CD4-positive, alpha-beta T cell treated with Interleukin-4 for 1 hour (primary cell): ENCODE measurements around the gene MAGT1.
"Not testable (repeated sequence)": the region's sequence is repeated elsewhere in the genome, so short reads cannot be mapped to it uniquely, and the experiment has no call there.

Source experiments
- DNase-seq, 2 donors: peaks; one replicate each; pipeline ENCODE4 v3.0.0-alpha.2; 2020 to 2022

MAGT1 gene

DNA sequence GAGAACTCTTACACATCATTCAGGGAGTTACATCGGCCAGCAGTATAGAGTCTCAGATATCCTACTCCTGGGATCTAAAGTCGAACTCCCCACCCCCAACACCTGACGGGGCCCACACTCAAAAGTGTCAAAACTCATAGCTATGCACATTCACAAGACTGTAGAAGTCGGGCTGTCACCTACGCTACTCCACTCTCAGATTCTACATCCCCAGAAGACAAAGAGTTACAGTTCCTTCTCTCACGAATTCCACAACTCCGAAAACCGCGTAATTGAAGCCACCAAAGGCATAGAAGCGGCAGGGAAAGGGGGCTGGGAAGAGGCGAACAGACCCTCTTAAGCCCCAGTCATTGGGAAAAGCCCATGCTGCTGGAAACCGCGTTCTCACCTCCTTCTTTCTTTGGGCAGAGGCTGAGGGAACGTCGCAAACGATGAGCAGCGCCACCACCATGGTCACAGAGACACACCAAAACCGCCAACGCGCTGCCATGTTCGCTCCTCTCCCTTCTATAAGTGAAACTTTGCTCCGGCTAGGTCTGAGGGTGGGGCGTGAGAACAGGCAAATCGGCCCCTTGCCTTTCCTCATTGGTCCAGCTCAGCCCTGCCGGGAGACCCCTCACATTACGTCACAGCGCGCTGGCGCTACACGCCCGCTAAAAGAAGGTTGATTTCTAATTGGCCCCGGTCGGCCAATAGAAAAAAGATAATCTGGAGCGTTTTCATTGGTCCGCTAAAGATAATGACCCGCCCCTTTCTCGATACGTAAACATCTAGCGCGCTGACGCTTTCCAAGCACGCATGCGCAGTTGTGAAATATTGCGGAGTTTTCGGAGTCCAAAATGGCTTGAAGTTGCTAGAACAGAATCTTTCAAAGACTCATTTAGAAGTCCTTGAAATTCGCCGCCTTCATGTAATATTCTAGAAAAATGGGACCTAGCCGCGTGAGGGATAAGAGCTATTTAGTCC is at the start of gene MAGT1:
TSS of gene MAGT1 (minus strand) at position 515 of the 966 bp plus-strand sequence. CDS start at position 490, 25 bp downstream.
- DNase-seq, result peak; percentile 96 to 97

DNA sequence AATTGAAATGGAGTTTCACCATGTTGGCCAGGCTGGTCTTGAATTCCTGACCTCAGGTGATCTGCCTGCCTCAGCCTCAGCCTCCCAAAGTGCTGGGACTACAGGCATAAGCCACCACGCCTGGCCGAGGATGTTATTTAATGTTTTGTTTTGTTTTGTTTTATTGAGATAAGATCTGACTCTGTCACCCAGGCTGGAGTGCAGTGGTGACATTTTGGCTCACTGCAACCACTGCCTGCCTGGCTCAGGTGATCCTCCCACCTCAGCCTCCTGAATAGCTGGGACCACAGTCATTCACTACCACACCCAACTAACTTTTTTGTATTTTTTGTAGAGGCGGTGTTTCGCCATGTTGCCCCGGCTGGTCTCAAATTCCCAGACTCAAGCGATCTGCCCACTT is 49.8 kb upstream of the MAGT1 start:
- DNase-seq, result not testable (repeated sequence)

DNA sequence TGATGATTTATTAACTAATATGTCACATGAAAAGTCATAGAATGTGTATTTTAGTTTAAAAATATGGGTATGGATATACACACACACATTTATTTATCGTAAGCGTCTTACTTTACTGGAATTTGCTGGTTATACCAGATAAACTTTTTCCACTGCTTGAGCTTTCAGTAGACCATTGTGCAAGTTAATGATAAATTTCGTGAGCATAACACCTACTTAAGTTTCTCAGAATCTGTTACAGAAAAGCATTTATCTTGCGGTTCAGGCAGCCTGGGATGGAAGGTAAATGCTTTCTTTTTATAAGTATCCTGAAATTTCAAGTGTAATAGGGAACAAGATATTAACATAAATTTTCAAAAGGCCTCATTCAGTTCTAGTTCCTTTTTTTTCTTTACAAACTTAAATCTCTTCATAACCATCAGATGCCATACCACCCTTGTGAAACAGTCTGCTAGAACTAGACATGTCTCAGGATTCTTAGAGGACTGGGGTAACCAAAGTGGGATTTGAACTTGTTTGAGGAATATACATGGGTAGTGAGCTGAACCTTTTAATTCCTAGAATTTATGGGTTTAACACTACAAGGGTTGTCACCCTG is 42.9 kb upstream of the MAGT1 start:
- DNase-seq, result no peak

DNA sequence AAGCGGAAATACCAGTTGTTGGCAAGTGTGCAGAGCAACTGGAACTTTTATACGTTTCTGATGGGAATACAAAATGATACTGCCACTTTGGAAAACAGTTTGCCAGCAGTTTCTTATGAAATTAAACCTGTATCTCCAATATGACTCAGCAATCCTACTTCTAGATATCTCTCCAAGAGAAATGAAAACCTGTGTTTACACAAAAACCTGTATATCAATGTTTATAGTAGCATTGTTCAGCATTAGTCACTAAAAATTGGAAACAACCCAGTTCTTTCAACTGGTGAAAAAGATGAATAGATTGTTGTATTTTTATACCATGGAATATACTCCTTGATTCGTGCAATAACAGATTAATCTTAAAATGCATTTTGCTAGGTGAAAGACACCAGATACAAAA is 42.1 kb upstream of the MAGT1 start:
- no peak for DNase-seq

DNA sequence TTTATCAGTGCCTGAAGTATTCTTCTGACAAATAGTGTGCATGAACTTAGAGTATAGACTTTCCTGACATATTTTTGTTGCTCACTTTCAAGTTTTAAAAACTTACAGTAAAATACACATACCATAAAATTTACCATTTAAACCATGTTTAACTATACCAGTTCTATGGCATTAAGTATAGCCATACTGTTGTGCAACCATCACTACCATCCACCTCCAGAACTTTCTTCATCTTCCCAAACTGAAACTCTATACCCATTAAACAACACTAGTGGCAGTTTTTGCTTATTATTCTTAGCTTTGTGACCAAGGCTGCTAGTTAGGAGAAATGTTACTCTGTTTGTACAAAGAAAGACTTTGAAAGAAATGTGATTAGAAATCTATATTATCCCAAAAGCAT is 41.1 kb upstream of the MAGT1 start:
- no peak for DNase-seq

DNA sequence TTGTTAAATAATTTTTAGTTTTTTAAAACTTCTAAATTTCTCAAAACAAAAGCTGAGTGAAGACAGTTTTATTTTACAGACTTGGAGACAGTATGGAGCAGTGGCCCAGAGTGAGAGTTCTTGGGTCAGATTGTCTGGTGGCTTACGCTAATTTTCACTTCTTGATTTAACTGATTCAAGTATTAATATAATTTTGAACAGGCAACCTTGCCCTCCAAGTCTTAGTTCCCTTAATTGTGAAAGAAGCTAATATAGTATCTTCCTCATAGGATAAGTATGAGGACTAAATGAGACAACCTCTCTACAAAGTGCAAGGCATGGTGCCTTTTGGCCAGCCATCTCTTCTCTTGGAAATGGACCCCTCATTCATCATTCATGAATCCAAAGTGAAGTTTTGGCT is 40.7 kb upstream of the MAGT1 start:
- DNase-seq, result no peak

DNA sequence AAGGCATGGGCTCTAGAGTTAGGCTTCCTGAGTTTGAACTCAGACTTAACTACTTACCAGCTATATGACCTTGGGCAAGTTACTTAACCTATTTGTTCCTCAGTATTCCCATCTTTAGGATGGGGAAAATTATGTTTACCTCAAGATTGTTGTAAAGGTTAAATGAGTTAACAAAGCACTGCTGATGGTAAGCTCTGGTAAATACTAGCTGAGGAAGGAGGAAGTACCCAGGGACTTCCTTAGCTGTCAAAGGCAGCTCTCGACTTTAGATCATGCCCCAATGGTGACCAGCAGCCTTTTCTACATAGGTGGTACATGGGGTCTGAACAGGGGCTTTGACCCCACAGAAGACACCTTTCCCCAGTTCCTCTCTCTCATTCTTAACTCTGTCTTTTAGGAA is 35.3 kb upstream of the MAGT1 start:
- DNase-seq, result no peak

DNA sequence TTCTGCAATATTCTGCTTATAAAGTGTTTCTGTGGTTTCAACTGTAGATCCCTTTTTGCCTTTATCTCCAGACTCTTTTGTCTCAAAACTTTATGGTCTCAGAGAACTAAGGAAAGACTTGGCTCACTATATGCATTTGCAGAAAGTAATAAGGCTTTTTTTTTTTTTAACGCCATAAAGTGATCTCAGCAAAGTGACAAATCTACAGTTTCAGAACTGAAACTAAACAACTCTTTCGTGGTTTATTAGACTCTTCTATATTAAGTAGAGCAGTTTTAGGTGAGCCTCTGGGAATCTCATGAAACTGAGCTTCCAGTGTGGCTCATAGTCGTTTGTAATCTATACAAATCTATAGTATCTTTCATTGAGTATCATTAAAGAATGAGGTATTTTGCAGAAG is 30.5 kb upstream of the MAGT1 start:
- DNase-seq, result no peak

DNA sequence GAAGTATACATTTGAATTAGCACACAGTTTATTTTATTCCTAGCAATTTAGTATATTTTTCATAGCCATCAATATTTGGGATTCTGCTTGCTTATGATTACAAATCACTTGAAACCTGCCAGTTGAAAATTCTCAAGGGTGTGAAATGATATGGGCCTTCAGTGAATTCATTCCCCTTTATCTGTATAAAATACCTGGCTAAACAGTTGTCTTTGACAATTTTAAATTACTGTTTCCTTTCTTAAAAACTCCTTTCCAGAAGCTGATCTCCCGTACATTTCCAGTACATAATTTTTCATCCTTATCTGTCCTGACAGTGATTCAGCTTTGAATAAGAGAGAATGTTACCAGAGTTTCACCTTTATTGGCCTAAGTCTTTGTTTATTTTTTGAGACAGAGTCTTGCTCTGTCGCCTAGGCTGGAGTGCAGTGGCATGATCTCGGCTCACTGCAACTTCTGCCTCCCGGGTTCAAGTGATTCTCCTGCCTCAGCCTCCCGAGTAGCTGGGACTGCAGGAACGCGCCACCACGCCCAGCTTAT is 29.2 kb upstream of the MAGT1 start:
- no peak for DNase-seq

DNA sequence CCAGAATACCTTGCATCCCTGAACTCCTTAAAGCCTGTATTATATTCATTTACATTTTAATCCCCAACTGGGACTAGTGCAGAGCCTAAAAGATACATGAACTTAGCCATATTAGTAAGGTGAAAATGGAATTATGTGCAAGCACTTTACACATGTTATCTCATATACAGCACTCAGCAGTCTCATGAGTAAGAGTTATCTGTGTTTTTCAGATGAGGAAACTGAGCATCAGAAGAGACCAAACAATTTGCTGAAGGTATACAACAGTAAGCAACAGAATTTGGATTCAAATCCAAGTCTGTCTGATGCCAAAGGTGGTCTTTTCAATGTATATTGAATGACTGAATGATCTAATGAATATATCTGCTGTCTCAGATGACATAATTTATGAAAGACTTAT is 27.6 kb upstream of the MAGT1 start:
- DNase-seq, result no peak

DNA sequence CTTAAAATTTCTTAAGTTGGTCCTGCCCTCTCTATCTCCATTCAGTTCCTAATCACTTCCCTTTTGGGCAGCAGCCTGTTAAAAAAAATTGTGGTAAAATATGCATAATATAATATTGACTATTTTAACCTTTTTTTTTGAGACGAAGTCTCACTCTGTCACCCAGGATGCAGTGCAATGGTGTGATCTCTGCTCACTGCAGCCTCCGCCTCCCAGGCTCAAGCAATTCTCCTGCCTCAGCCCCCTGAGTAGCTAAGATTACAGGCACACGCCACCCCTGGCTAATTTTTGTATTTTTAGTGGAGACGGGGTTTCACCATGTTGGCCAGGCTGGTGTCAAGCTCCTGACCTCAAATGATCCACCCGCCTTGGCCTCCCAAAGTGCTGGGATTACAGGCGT is 24.1 kb upstream of the MAGT1 start:
- not testable (repeated sequence) for DNase-seq

DNA sequence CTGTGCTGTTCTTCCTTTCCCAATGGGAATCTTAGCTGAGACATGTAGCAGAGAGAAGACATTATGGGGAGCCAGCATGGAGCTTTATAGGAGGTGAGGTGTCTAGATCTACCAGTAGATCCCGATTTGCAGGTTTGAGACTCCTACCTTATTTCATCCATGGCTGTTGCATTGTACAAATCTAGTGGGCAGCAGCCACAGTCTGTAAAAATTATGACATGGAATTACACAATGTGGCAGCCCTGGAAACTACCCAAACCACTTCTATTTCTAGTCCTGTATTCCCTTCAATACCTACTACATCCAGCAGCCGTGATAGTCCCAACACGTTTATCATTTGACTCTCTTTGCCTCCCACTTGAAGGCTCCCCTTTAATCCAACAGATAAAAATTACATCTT is 23.3 kb upstream of the MAGT1 start:
- no peak for DNase-seq

DNA sequence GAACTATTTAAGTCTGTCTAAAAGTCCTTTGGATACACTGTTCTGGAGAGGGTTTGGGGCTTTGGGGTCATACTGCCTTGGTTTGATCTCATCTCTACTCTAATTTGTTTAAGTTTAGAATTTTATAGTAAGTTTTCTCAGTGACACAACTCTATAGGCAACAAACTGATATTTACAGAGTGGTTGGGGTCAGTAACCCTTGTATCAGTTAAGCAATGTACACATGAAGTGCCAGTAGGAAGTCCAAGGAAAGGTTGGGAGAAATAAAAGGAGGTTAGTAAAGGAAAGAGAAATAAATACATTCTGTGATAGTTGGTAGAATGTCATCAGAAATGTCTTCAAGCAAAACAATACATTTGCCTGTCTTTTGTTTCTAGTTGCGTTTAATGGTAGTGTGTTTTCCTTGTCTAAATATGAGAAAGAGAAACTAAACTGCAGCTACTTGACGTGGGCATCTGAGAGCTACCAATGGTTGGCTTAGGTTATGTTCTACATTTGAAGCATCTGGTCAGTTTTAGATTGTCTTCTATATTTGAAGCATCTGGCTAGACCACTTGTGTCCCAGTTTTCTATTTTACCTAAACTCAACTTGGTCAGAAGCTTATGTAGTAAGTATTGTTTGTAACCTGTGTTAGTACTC is 22.2 kb upstream of the MAGT1 start:
- DNase-seq, result no peak

DNA sequence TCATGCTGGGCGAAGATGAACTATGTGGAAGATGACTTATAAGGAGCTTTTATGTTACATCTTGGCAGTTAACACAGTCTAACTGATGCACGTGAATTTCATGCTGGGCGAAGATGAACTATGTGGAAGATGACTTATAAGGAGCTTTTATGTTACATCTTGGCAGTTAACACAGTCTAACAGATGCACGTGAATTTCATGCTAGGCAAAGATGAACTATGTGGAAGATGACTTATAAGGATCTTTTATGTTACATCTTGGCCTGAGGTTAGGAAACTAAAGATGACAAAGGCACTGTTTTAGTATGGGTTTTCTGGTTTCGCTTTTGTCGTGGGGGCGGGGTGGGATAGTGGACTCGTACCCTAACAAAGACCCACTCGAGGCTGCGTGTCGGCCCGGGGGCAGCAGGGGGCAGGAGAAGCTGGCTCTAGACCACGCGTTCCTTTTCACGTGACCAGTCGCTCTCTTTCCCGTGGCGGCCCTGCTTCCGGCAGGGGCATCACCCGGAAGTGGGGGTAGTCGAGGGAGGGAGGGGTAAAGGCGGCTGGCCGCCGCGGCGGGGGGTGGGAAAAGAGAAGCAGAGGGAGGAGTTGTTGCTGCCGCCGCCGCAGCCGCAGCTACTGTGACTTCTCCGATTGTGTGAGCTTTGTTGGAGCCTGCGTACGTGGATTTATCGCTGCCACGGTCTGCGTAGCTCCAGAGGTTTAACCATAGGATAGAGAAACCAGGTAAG is 15.0 kb upstream of the MAGT1 start, which contains the start of gene ATP7A:
TSS of gene ATP7A (plus strand) at position 586 of the 733 bp plus-strand sequence. CDS start 60,949 bp downstream, outside the sequence.
- peak; percentile 94 to 95 for DNase-seq

DNA sequence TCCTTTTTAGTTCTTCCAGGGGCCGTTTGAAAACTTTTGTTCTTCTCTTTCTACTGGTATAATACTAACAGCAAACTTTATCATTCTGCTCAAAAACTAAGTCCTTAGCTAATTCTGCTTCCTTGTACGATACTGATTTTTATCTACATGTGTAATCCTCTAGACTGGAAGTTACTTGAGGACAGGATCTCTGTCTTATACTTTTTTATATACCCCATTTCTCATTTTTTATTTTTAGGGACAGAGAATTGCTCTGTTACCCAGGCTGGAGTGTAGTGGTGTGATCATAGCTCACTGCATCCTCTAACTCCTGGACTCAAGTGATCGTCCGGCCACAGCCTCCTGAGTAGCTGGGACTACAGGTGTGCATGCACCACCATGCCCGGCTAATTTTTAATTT is 6.3 kb upstream of the MAGT1 start:
- DNase-seq, result no peak

DNA sequence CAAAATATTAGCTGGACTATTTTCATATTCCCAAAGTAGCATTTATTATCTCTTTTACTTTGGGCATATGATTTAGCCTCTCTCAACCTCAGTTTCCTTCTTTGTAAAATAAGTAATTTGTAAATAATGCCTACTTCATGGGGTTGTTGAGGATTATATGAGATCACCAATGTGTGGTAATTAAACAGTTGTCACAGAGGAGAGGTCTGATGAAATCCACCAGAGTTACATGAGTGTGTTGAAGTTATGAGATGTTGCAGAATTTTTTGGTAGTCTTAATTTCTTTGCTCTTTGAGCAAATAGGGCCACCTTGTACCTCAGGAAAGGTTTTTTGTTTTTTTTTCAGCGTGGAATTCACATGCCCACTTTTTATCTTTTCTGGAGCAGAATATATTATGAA is 5.5 kb upstream of the MAGT1 start:
- no peak for DNase-seq

DNA sequence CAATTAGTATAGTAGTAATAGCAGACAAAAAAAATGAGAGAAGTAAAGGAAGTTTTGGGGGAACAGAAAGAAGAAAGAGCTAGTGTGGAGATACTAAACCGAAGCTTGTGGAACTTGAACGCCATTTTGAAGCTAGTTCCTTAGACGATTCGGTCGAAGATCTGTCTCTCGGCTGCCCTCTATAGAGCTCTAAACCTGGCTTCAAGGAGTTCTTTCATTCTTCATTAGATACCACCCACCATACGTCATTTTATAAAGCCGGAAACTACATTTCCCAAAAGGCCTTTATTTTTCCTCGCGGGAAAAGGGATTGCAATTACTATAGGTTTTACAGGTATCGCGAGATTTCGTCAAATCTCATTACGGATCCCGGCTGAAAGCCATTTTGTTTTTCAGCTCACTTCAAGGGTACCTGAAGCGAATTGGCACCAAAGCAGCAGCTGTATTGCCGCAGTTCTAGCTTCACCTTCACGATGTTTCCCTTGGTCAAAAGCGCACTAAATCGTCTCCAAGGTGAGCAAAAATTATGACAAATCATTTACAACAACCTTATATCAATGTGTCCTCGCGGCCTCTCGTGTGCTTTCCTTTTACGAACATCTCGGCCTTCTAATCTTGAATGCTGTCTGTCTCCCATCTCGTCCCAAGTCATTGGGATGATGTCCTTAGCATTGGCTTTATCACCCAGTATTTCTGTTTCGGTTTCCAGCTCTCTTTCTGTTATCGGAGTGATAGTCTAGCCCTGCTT is 4.0 kb upstream of the MAGT1 start, which contains the start of gene COX7B:
TSS of gene COX7B (plus strand) at position 388 of the 748 bp plus-strand sequence. CDS start at position 474, 86 bp downstream.
- peak; percentile 85 to 96 for DNase-seq

DNA sequence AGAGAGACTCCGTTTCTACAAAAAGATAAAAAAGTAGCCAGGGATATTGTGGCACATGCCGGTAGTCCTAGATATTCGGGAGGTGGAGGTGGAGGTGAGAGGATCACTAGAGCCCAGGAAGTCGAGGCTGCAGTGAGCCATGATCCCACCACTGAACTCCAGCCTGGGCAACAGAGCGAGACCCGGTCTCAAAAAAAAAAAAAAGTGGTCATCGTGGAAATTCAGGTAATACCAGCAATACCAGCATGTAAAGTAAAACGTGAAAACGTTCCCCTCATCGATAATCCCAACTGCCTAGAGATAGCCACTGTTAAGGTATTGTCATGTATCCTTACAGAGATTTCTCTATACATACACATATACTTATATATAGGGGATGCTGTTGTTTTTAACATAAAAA is 1.5 kb downstream of the MAGT1 start:
- no peak for DNase-seq

DNA sequence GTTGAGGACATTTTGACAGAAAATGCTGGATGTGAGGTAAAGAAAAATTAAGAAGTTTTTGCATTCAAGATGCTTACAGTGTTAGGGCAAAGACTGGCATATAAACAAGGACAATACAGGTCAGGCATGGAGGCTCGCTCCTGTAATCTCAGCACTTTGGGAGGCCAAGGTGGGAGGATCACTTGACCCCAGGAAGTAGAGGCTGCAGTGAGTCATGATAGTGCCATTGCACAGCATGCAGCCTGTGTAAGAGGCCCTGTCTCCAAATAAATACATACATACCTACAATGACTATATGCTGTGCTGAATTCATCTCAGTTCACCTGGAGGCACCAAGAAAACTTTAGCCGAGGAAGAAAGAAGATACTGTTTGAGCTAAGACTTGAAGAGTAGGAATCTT is 2.3 kb downstream of the MAGT1 start:
- DNase-seq, result no peak

DNA sequence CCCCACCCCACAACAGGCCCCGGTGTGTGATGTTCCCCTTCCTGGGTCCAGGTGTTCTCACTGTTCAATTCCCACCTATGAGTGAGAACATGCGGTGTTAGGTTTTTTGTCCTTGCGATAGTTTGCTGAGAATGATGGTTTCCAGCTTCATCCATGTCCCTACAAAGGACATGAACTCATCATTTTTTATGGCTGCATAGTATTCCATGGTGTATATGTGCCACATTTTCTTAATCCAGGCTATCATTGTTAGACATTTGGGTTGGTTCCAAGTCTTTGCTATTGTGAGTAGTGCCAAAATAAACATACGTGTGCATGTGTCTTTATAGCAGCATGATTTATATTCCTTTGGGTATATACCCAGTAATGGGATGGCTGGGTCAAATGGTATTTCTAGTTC is 13.8 kb downstream of the MAGT1 start:
- DNase-seq, result not testable (repeated sequence)

DNA sequence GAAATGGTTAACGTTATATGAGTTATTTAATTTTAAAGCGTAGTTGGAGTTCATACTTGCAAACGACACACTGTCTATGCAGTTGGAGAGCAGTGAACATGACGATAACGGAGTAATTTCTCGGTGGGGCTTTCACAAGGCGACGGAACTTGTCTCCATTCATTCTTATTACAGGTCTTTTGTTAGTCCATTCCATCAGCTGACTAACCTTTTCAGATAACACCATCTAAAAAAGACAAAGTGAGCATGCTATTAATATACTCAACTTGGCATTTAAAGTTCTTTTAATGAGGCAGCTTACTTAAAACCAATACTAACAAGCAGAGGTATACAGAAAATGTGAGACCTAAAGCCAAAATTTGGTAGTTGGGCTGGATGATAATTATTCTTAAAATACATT is 19.9 kb downstream of the MAGT1 start:
- no peak for DNase-seq

DNA sequence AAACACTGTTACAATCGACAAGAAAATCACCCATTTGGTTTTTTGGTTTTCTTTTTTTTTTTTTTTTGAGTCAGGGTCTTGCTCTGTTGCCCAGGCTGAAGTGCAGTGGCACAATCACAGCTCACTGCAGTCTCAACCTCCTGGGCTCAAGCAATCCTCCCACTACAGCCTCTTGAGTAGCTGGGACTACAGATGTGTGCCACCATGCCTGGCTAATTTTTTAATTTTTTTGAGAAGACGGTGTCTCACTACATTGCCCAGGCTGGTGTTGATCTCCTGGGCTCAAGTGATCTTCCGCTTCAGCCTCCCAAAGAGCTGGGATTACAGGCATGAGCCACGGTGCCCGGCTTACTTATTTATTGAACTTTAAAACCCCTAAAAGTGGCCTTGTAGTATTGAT is 63.7 kb downstream of the MAGT1 start:
- not testable (repeated sequence) for DNase-seq
